Vagina (tissue), 2 donors: ENCODE results near the gene ZFHX3. TPM values are rescaled to one million over a fixed set of nuclear protein-coding genes. Genes with fewer than 3 reads are reported as not detected.

Experiments used
- DNase-seq, 2 donors: peaks; one replicate each; pipeline ENCODE4 v3.0.0-alpha.2; 2017; ENCODE audit errors: extremely low spot score in 2 of 2
- H3K27ac ChIP-seq: fragments of 200-600 bp; sonication (generic); one replicate; pipeline ENCODE4 v1.5.1; 2019
- H3K27me3 ChIP-seq: fragments of 200-600 bp; sonication (generic); one replicate; pipeline ENCODE4 v1.5.1; 2019
- H3K36me3 ChIP-seq, 2 donors: fragments of 200-600 bp; sonication (generic); one replicate each; pipeline ENCODE4 v1.5.1; 2017 to 2019
- H3K4me1 ChIP-seq: fragments of 200-600 bp; sonication (generic); one replicate; pipeline ENCODE4 v1.5.1; 2019
- H3K4me3 ChIP-seq, 2 donors: fragments of 200-600 bp; sonication (generic); 1 replicate in 1 of 2; 2 replicates in 1 of 2; pipeline ENCODE4 v1.5.1; 2016 to 2019
- H3K9me3 ChIP-seq: fragments of 200-600 bp; sonication (generic); one replicate; pipeline ENCODE4 v1.5.1; 2019
- CTCF ChIP-seq, 3 experiments: fragments of 450-650 bp in 2 of 3; fragments of 200-600 bp in 1 of 3; sonication (generic) in 1 of 3; IDR thresholded peaks; one replicate each; pipeline ENCODE4 v1.5.1; 2017 to 2019; ENCODE audit warnings: antibody characterized with exemption in 3 of 3, mild to moderate bottlenecking in 2 of 3, moderate library complexity in 2 of 3
- POLR2A ChIP-seq, 2 donors: fragments of 450-650 bp; IDR thresholded peaks; one replicate each; pipeline ENCODE4 v1.6.1; 2017; ENCODE audit warnings: antibody characterized with exemption in 2 of 2, mild to moderate bottlenecking in 2 of 2, moderate library complexity in 2 of 2
- POLR2AphosphoS5 ChIP-seq, 2 donors: sonication (generic); formaldehyde crosslinking; IDR thresholded peaks; one replicate each; pipeline ENCODE4 v1.9.0; 2017; ENCODE audit warnings: antibody characterized with exemption in 2 of 2, mild to moderate bottlenecking in 2 of 2, low read depth in 1 of 2; ENCODE audit not compliant: insufficient read depth in 1 of 2
- intact Hi-C: fragments of 100-400 bp; cut with DNase I; formaldehyde crosslinking; loops from one replicate; pipeline ENCODE4 v1.15.1; 2023
- total RNA-seq: library from RNA; depleted of rRNA; stranded (reverse); fragments of >200 nt; gene quantifications from one replicate; pipeline ENCODE4 v1.2.3, GENCODE V29; 2016

The ZFHX3 gene
- total RNA-seq, 1 donor from 2014 or later: 28.0 TPM

DNA sequence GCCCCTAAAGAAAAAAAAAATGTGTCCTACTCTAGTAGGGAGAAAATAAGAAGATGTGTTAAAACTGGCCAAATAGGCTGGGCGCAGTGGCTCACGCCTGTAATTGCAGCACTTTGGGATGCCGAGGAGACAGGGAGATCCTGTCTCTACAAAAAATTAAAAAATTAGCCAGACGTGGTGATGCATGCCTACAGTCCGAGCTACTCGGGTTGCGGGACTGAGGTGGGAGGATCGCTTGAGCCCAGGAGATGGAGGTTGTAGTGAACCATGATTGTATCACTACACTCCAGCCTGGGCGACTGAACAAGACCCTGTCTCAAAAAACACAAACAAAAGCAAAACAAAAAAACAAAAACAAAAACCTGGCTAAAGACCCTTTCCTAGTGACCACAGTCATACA lies 15.9 kb downstream of the ZFHX3 start:
- intact Hi-C loops: no loop called here
- Histone ChIP-seq H3K4me3 (no peak overlapping the region), H3K27me3 (no peaks in the 10 kb centered on the region), H3K9me3 (no peaks in the 10 kb centered on the region), H3K27ac (no peak overlapping the region), H3K4me1 (peaks cover 52% of the 10 kb centered on the region), H3K36me3 (no peaks in the 10 kb centered on the region)
- no peak for DNase-seq
- no peak for TF ChIP-seq POLR2A (IDR thresholded peaks at IDR 0.05)
- no peak for TF ChIP-seq CTCF (IDR thresholded peaks at IDR 0.05)
- TF ChIP-seq POLR2AphosphoS5 (IDR thresholded peaks at IDR 0.05; ENCODE audit: insufficient read depth in 1 of 2, low read depth in 1 of 2): no peak

GRCh38 chr16:73031155-73031866 lies 16.6 kb downstream of the ZFHX3 start:
- DNase-seq: no peak
- Histone ChIP-seq H3K9me3 (no peaks in the 10 kb centered on the region), H3K4me1 (peaks cover 45% of the 10 kb centered on the region), H3K4me3 (no peak overlapping the region), H3K27me3 (no peaks in the 10 kb centered on the region), H3K36me3 (no peaks in the 10 kb centered on the region), H3K27ac (no peak overlapping the region)
- TF ChIP-seq CTCF (IDR thresholded peaks at IDR 0.05): no peak
- TF ChIP-seq POLR2AphosphoS5 (IDR thresholded peaks at IDR 0.05; ENCODE audit: insufficient read depth in 1 of 2, low read depth in 1 of 2): no peak
- TF ChIP-seq POLR2A (IDR thresholded peaks at IDR 0.05): no peak
- intact Hi-C loops: no loop called here

DNA sequence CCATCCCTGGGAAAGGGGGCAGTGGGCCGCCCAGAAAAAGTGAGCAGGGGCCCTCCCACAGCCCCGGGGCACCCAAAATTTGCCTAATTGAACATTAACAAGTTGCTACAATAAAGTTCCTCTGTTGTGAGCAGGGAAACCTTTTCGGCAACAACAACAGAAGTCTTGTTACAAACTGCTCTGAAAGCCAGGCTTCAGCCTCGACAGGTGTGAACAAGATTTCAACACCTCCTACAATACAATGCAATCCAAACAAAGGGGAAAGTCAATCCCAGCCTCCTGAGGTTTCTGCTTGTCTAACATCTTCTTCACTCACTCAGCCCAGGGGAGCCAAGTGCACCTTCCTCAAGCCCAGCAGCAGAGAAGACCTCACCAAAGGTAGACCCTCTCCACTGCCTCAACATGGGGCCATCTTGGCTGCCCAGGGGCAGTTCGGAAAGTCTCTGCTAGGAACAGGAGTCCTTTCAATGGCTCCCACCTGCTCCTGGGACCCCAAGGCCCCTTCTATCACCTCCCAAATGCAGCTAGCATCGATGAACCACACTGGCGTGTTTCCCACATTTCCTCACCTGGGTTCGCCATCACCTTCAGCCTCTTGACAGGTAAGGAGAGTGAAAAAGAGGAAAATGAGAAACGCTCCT lies 19.1 kb downstream of the ZFHX3 start:
- Histone ChIP-seq H3K4me3 (no peak overlapping the region), H3K4me1 (peaks cover 61% of the 10 kb centered on the region), H3K27ac (no peak overlapping the region), H3K36me3 (no peaks in the 10 kb centered on the region), H3K27me3 (no peaks in the 10 kb centered on the region), H3K9me3 (no peaks in the 10 kb centered on the region)
- TF ChIP-seq POLR2A (IDR thresholded peaks at IDR 0.05): no peak
- TF ChIP-seq POLR2AphosphoS5 (IDR thresholded peaks at IDR 0.05; ENCODE audit: insufficient read depth in 1 of 2, low read depth in 1 of 2): no peak
- TF ChIP-seq CTCF (IDR thresholded peaks at IDR 0.05): no peak
- intact Hi-C loops: no loop called here
- DNase-seq: no peak

DNA sequence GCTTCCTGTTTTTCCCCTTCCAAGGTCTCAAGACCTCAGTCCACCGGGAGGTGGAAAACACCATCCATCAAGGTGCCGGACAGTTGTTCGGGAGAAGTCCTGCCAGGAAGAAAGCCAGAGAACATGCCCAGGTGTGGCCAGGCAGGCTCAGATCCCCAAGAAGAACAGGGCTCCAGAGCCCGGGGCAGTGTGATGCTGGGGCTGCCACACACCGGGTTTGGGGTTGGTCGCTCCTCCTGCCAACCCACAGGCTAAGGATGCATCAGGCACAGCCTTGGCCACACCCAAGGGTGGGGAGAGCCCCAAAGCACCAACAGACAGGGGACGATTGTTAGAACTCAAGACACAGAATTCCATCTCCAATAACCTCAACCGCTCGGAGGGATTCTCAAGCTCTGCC lies 19.7 kb downstream of the ZFHX3 start:
- Histone ChIP-seq H3K27me3 (no peaks in the 10 kb centered on the region), H3K36me3 (no peaks in the 10 kb centered on the region), H3K9me3 (no peaks in the 10 kb centered on the region), H3K4me1 (peaks cover 56% of the 10 kb centered on the region), H3K4me3 (no peak overlapping the region), H3K27ac (no peak overlapping the region)
- TF ChIP-seq POLR2A (IDR thresholded peaks at IDR 0.05) (no peak), CTCF (IDR thresholded peaks at IDR 0.05) (no peak), POLR2AphosphoS5 (IDR thresholded peaks at IDR 0.05; ENCODE audit: insufficient read depth in 1 of 2, low read depth in 1 of 2) (no peak)
- intact Hi-C loops: no loop called here
- DNase-seq: no peak

- TF ChIP-seq CTCF (IDR thresholded peaks at IDR 0.05) (no peak), POLR2AphosphoS5 (IDR thresholded peaks at IDR 0.05; ENCODE audit: insufficient read depth in 1 of 2, low read depth in 1 of 2) (no peak), POLR2A (IDR thresholded peaks at IDR 0.05) (no peak)
- no peak overlapping the region for H3K27ac ChIP-seq
- H3K4me3 ChIP-seq: no peak overlapping the region
- H3K9me3 ChIP-seq: no peaks in the 10 kb centered on the region
- H3K36me3 ChIP-seq: no peaks in the 10 kb centered on the region
- H3K27me3 ChIP-seq: no peaks in the 10 kb centered on the region
- DNase-seq: no peak
- intact Hi-C loops: no loop called here
- H3K4me1 ChIP-seq: peaks cover 50% of the 10 kb centered on the region
Measured at GRCh38 chr16:73027685-73028111, 20.2 kb downstream of the ZFHX3 start.
